ENCODE results near the gene BEND5.
A peak's percentile ranks its signal among the peaks of the same experiment; 100 is the strongest.

BEND5 gene

DNA sequence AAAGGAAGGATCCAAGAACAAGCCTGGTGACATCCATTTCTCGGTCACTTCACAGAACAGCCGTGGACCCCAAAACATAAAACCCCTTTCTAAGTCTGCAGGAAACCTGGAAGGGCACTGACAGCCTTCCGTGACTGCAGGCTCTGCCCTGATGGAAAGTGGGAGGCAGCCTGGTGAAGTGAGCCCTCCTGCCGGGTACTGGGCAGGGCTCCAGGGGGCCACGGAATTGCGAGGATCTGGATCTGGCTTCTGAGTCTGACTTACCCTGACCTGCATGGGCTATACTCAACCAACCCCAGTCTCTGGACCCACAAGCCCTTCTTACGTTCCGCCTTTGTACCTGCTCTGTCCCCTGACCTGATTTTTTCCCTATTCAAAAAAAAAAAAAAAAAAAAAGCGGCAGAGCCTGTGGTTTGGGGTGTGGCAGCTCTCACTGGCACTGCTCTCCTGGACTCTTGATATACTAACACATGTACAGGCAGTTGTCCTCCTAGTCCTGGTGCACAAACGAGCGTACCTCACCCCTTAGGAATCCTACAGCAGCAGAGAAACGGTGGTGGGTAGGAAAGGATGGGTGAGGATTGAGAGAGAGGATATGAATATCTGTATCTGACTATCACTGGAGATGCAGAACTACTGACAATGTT lies 82.9 kb downstream of the BEND5 start:
- ATAC-seq (ENCODE audit: low read depth) (no peak), DNase-seq (ENCODE audit: low spot score in 2 of 2) (no peak)
- peaks cover 5% of the 10 kb centered on the region for H3K27me3 Mint-ChIP-seq
- H3K4me3 Mint-ChIP-seq = no peak overlapping the region
- H3K27ac Mint-ChIP-seq = no peak overlapping the region
- H3K9me3 Mint-ChIP-seq = no peaks in the 10 kb centered on the region
- no peaks in the 10 kb centered on the region for H3K36me3 Mint-ChIP-seq
- H3K4me1 Mint-ChIP-seq = no peaks in the 10 kb centered on the region

- no peak for DNase-seq (ENCODE audit: low spot score in 2 of 2)
- Mint-ChIP-seq H3K9me3 (no peaks in the 10 kb centered on the region), H3K4me3 (no peak overlapping the region), H3K27me3 (peaks cover 5% of the 10 kb centered on the region), H3K36me3 (no peaks in the 10 kb centered on the region), H3K4me1 (peaks cover 3% of the 10 kb centered on the region), H3K27ac (no peak overlapping the region)
- ATAC-seq (ENCODE audit: low read depth) = no peak
Measured at GRCh38 chr1:48693180-48693579, 83.5 kb downstream of the BEND5 start.

- ATAC-seq (ENCODE audit: low read depth) (no peak), DNase-seq (ENCODE audit: low spot score in 2 of 2) (no peak)
- Mint-ChIP-seq H3K27ac (no peak overlapping the region), H3K4me1 (peaks cover 3% of the 10 kb centered on the region), H3K27me3 (peaks cover 3% of the 10 kb centered on the region), H3K36me3 (no peaks in the 10 kb centered on the region), H3K9me3 (no peaks in the 10 kb centered on the region), H3K4me3 (no peak overlapping the region)
Measured at GRCh38 chr1:48692235-48692634, 84.5 kb downstream of the BEND5 start.

DNA sequence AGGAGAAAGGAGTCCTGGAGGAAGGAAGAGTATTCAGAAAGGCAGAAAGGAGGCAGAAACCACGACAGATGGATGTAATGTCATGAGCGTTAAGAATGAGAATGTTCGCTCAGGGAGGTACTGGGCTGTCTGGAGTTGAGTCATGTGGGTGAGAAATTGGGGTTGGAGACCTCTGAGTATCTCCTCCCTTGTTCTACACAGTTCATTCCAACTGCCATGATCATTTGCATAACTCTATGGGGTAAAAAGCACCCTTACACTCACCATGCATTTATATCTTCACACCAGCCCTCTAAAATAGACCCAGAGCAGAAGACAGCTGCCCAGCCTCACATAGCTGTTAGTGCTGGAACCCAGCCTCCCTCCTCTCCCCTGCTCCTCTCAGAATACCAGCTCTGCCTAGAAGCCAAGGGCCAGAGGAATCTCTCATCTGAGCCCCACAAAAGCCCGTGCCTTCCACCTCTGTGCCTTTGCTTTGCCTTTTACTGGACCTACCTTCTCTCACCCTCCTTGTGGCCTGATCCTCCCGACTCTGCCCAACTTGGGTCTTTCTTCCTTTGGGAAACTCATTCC lies 85.2 kb downstream of the BEND5 start:
- DNase-seq (ENCODE audit: low spot score in 2 of 2) = no peak
- no peak for ATAC-seq (ENCODE audit: low read depth)
- Mint-ChIP-seq H3K36me3 (no peaks in the 10 kb centered on the region), H3K27me3 (peaks cover 3% of the 10 kb centered on the region), H3K4me3 (no peak overlapping the region), H3K9me3 (no peaks in the 10 kb centered on the region), H3K4me1 (peaks cover 3% of the 10 kb centered on the region), H3K27ac (no peak overlapping the region)

DNA sequence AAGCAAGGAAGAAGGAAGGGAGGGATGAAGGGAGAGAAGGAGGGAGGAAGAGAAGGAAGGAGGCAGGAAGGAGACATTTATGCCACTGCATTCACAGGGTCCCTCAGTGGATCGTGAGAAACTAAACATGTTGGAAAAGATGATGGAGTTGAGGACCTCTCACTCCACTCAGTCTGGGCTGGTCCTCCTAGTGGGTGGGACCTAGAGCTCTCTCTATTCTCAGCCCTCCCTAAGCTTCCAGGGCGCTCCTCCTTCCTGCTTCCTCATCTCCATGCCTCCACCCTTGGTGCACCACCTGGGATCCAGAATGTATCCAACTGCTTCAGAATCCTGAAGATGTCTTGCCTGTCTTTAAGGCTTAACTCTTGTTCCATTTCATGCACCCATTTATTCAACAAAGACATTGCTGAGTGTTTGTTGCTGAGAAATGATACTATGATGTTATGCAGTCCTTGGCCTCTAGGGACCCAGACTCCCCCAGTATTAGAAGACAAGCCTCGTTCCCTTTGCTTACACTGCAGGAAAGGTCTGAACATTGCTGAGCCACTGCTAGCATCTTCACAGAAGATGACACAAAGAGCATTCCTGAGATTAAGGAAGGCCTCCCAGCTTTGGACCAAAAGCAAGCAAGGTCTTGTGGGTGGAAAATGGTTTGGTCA lies 88.5 kb downstream of the BEND5 start:
- DNase-seq (ENCODE audit: low spot score in 2 of 2) (no peak), ATAC-seq (ENCODE audit: low read depth) (peak; percentile 55)
- peaks cover 3% of the 10 kb centered on the region for H3K27me3 Mint-ChIP-seq
- peaks cover 3% of the 10 kb centered on the region for H3K4me1 Mint-ChIP-seq
- no peaks in the 10 kb centered on the region for H3K9me3 Mint-ChIP-seq
- H3K27ac Mint-ChIP-seq = no peak overlapping the region
- H3K36me3 Mint-ChIP-seq = no peaks in the 10 kb centered on the region
- H3K4me3 Mint-ChIP-seq = no peak overlapping the region

- no peak overlapping the region for H3K27ac Mint-ChIP-seq
- H3K27me3 Mint-ChIP-seq = no peaks in the 10 kb centered on the region
Measured at GRCh38 chr1:48687282-48688045, 89.2 kb downstream of the BEND5 start.

GRCh38 chr1:48686159-48686558 lies 90.5 kb downstream of the BEND5 start:
- no peak overlapping the region for H3K27ac Mint-ChIP-seq
- no peak overlapping the region for H3K4me3 Mint-ChIP-seq
- no peak for DNase-seq (ENCODE audit: low spot score in 2 of 2)
- H3K9me3 Mint-ChIP-seq = no peaks in the 10 kb centered on the region
- H3K4me1 Mint-ChIP-seq = peaks cover 3% of the 10 kb centered on the region
- H3K27me3 Mint-ChIP-seq = no peaks in the 10 kb centered on the region
- H3K36me3 Mint-ChIP-seq = no peaks in the 10 kb centered on the region
- no peak for ATAC-seq (ENCODE audit: low read depth)

More at GRCh38 chr1:48687282-48688045, 89.2 kb downstream of the BEND5 start:
- Mint-ChIP-seq H3K9me3 (no peaks in the 10 kb centered on the region), H3K36me3 (no peaks in the 10 kb centered on the region), H3K4me1 (peaks cover 3% of the 10 kb centered on the region), H3K4me3 (no peak overlapping the region)
- ATAC-seq (ENCODE audit: low read depth) (no peak), DNase-seq (ENCODE audit: low spot score in 2 of 2) (no peak)

DNA sequence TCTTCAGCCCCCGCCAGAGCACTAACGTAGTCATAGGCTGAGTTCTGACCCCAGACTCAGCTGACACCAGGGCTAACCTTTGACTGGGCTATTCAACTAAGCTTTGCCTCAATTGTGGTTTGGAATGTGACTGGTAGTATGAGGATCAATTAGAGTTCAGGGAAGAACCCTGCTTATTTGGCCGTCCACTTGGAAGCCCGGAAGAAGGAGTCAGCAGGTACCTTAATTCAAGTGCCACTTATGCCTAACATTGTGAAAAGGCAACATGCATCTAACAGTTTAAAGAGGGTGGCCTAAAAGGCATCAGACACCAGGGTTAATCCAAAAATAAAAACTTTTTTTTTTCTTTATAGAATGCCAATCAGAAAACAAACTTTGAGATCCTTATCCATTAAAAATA lies 92.3 kb downstream of the BEND5 start:
- H3K9me3 Mint-ChIP-seq = no peaks in the 10 kb centered on the region
- ATAC-seq (ENCODE audit: low read depth) (no peak), DNase-seq (ENCODE audit: low spot score in 2 of 2) (no peak)
- H3K4me3 Mint-ChIP-seq = no peak overlapping the region
- no peaks in the 10 kb centered on the region for H3K36me3 Mint-ChIP-seq
- peaks cover 5% of the 10 kb centered on the region for H3K4me1 Mint-ChIP-seq
- H3K27ac Mint-ChIP-seq = no peak overlapping the region
- no peaks in the 10 kb centered on the region for H3K27me3 Mint-ChIP-seq

DNA sequence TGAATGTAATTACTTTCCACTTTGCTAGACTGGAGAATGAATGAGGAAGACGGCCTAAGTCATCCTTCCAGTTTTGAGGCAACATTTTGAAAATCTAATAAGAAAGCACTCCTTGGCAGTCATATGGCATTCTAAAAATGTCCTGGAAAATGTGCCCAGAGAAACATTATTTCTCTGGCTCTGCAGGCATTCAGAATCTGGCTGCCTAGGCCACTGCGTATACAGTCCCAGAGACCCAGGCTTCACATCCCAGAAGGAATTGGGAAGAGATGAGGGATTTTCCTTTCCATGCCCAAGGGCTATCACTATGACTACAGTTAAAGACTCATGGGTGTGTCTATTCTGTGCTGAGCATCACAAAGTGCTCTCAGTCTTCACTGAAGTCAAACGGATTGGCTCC lies 92.9 kb downstream of the BEND5 start:
- DNase-seq (ENCODE audit: low spot score in 2 of 2) (no peak), ATAC-seq (ENCODE audit: low read depth) (no peak)
- H3K9me3 Mint-ChIP-seq = no peaks in the 10 kb centered on the region
- H3K36me3 Mint-ChIP-seq = no peaks in the 10 kb centered on the region
- no peak overlapping the region for H3K4me3 Mint-ChIP-seq
- H3K4me1 Mint-ChIP-seq = peaks cover 5% of the 10 kb centered on the region
- H3K27me3 Mint-ChIP-seq = no peaks in the 10 kb centered on the region
- no peak overlapping the region for H3K27ac Mint-ChIP-seq

DNA sequence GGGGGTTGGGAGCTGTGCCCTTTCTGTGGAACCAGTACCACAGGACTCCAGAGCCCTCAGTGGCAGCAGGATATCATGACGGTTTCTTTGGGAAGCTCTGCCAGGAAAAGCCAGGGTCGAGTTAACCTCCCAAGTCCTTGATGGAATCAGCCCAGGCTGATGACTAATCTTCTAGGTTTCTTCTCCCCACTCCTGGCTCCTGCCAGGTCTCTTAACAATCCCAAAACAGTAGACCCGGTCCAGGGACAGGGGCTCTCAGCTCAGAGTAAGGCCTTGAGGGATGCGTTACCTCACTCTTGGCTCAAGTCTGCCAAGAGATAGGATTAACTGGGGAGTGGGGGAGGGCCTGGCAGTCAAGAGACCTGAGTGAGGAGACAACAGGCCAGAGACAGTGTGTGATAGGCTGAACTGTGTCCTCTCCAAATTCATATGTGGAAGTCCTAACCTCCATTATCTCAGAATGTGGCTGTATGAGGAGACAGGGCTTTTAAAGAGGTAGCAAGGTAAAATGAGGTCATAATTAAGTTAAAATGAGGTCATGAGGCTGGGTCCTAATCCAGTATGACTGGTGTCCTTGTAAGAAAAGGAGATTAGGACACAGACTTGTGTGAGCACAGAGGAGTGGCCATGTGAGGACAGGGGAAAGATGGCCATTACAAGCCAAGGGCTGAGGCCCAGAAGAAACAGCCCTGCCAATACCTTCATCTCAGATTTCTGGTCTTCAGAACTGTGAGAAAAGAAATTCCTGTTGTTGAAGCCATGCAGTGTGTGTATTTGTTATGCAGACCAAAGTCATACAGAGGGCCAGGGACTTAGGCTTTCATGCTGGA lies 95.0 kb downstream of the BEND5 start:
- Mint-ChIP-seq H3K9me3 (no peaks in the 10 kb centered on the region), H3K36me3 (no peaks in the 10 kb centered on the region), H3K27ac (no peak overlapping the region), H3K4me3 (no peak overlapping the region), H3K27me3 (no peaks in the 10 kb centered on the region), H3K4me1 (peaks cover 10% of the 10 kb centered on the region)
- DNase-seq (ENCODE audit: low spot score in 2 of 2) (no peak), ATAC-seq (ENCODE audit: low read depth) (no peak)

DNA sequence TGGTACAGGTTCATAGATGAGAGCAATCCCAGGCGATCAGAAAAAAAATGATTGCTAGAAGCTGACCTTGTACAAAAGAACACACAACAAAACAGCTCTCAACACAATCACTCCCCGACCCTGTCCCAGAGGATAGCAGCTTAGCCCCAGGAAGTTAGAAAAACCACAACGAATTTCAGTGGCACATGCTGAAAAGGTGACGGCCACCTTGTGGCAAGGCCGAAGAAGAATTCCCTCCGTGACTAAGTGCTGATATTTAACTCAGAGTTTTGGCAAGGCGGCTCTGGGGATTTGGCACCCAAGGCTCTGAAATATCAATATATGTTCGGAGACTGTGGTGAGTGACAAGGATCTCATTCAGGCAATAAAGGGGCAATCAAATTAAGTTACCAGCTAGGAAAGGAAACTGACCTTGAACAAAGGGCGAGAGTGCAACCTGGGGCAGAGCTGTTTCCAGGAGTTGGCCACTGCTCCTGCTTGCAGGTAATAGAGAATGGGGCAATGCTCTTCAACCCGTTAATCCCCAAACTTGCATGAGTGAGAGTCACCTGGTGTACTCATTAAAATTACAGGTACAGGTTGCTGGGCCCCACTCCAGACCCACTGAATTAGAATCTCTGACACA lies 96.2 kb downstream of the BEND5 start:
- ATAC-seq (ENCODE audit: low read depth) (no peak), DNase-seq (ENCODE audit: low spot score in 2 of 2) (no peak)
- Mint-ChIP-seq H3K36me3 (no peaks in the 10 kb centered on the region), H3K4me3 (no peak overlapping the region), H3K9me3 (no peaks in the 10 kb centered on the region), H3K27me3 (peaks cover 1% of the 10 kb centered on the region), H3K27ac (no peak overlapping the region), H3K4me1 (peaks cover 10% of the 10 kb centered on the region)

- peaks cover 8% of the 10 kb centered on the region for H3K27me3 Mint-ChIP-seq
- no peak for ATAC-seq (ENCODE audit: low read depth)
- H3K4me3 Mint-ChIP-seq = no peak overlapping the region
- no peak for DNase-seq (ENCODE audit: low spot score in 2 of 2)
- H3K36me3 Mint-ChIP-seq = peaks cover under 1% of the 10 kb centered on the region
- no peak overlapping the region for H3K27ac Mint-ChIP-seq
- H3K9me3 Mint-ChIP-seq = no peaks in the 10 kb centered on the region
- H3K4me1 Mint-ChIP-seq = peaks cover 10% of the 10 kb centered on the region
Measured at GRCh38 chr1:48679859-48680258, 96.8 kb downstream of the BEND5 start.

GRCh38 chr1:48678710-48679505 lies 97.8 kb downstream of the BEND5 start:
- H3K4me1 Mint-ChIP-seq = peaks cover 10% of the 10 kb centered on the region
- no peak overlapping the region for H3K27ac Mint-ChIP-seq
- no peak for DNase-seq (ENCODE audit: low spot score in 2 of 2)
- ATAC-seq (ENCODE audit: low read depth) = no peak
- no peak overlapping the region for H3K4me3 Mint-ChIP-seq
- no peaks in the 10 kb centered on the region for H3K9me3 Mint-ChIP-seq
- peaks cover 14% of the 10 kb centered on the region for H3K27me3 Mint-ChIP-seq
- peaks cover 2% of the 10 kb centered on the region for H3K36me3 Mint-ChIP-seq
